Mucosa of stomach (tissue), 1 donor: Measurements from ENCODE around the gene BTBD2.

Source experiments
- H3K27me3 ChIP-seq: one replicate; pipeline ENCODE4 v1.7.0; 2013; ENCODE audit warnings: mild to moderate bottlenecking, low read length; ENCODE audit not compliant: control insufficient read depth, insufficient read depth
- H3K36me3 ChIP-seq: one replicate; pipeline ENCODE4 v1.7.0; 2013; ENCODE audit warnings: low read length; ENCODE audit not compliant: control insufficient read depth, insufficient read depth
- H3K4me1 ChIP-seq: one replicate; pipeline ENCODE4 v1.7.0; 2013; ENCODE audit warnings: mild to moderate bottlenecking, low read length; ENCODE audit not compliant: control insufficient read depth, insufficient read depth
- H3K4me3 ChIP-seq: one replicate; pipeline ENCODE4 v1.7.0; 2013; ENCODE audit warnings: low read length
- H3K9ac ChIP-seq: one replicate; pipeline ENCODE4 v1.7.0; 2013; ENCODE audit warnings: mild to moderate bottlenecking, low read length, moderate library complexity
- H3K9me3 ChIP-seq: one replicate; pipeline ENCODE4 v1.7.0; 2013; ENCODE audit warnings: mild to moderate bottlenecking, low read length, moderate library complexity; ENCODE audit not compliant: control insufficient read depth
- donor health status: Pancreatic carcinoma.

The BTBD2 gene

DNA sequence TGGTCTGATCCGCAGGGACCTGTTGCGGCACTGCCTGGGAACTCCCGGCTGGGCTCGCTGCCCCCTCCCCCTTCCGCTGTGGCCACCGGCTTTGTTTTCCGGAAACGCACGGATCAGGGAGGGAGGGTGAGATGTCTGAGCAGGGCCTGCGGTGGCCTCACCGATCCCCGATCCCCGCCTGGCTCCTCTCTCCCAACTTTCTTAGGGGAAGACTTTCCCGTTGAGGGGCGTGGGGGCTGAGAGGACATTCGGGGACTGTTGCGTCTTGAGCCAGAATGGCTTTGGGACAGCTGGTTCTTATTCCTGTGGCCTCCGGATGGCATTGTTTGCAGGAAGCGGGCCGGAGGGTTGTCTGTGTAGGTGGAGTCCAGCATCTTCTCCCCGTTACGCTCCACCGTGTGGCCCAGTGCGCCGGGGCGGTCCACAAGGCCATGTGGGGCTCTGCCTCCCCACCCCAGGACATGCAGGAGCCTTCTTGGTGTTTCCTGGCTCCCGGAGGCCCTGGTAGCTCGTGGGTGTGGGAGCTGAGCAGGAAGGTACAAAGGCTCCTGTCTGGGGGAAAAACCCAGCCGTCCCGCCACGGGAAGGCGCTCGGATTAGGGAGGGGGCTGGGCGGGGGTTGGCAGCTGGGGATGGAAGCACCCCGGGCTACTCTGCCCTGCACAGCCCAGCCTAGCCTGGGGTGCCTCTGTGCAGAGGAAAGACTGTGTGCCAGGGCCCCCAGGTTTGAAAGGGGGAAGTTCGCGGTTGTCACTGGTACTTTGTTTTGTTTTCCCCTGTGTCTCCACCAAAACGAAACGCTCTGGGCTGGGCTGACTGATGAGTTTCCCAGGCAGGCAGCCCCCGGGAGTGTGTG lies 73.2 kb downstream of the BTBD2 start:
- Histone ChIP-seq H3K9ac (peak overlapping the region; percentile 83), H3K9me3 (no peaks in the 10 kb centered on the region), H3K27me3 (no peaks in the 10 kb centered on the region), H3K36me3 (no peaks in the 10 kb centered on the region), H3K4me1 (peaks cover 37% of the 10 kb centered on the region), H3K4me3 (peak overlapping the region; percentile 47)

DNA sequence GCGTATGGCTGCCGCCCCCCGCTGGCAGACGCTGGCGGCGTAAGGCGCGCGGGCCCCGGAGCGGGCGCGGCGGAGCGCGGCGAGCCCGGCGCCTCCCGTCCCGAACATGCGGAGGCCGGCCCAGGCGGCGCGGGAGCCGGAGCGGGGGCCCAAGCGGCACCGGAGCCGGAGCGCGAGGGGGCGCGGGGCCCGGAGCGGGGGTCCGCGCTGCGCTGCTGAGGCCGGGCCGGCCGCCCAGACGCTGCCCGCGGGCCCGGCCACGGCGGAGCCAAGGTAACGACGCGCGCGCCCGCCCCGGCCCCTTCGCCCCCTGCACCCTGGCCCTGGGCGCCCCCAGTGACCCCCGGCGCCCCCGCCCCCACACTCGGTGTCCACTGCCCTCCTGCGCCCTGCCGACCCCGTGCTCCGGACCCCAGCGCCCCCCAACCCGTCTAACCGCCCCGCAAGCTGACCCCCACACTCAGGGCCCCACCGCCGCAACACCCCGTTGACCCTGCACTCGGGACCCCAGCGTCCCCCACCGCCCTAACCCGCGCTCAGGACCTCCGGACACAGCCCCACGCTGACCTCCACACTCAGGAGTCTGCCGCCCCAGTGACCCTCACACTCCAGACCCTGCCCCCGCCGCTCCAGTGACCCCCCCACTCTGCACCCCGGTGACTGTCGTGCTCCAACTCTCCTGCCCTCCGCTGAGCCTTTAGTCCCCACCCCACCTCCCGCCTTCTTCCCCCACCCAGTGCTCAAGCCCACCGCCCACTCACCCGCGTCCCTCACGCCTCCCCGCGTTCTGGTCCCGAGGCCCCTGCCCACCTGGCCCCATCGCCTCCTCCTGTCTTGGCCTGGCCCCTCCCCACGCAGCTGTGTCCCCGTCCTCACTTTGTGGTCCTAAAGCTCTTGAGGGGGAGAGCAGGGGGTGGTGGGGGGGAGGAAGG lies 74.1 kb downstream of the BTBD2 start, which contains the start of gene CSNK1G2:
Gene CSNK1G2 (plus strand): TSS at position 27 of the 932 bp plus-strand sequence. CDS start 28,601 bp downstream, outside the sequence.
- Histone ChIP-seq H3K9ac (peak within 1 kb of the TSS; percentile 83), H3K4me1 (peaks cover 37% of the 10 kb centered on the region), H3K36me3 (no peaks in the 10 kb centered on the region), H3K4me3 (peak within 1 kb of the TSS; percentile 47), H3K27me3 (no peaks in the 10 kb centered on the region), H3K9me3 (no peaks in the 10 kb centered on the region)

DNA sequence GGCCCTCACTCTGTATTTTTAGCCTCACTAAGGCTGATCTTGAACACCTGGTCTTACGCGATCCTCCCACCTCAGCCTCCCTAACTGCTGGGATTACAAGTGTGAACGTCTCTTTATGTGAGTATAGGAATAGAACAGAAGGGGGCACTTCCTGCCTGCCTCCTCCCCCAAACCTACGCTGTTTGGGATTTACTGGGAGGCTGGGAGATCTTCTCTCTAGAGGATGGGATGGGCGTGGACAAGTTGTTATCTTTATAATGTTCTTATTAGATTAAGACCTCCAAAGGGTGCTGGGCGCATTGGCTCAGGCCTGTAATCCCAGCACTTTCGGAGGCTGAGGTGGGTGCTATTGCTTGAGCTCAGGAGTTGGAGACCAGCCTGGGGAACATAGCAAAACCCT lies 77.4 kb downstream of the BTBD2 start:
- Histone ChIP-seq H3K9ac (no peak overlapping the region), H3K9me3 (no peaks in the 10 kb centered on the region), H3K4me3 (no peak overlapping the region), H3K27me3 (peaks cover 4% of the 10 kb centered on the region), H3K4me1 (peaks cover 29% of the 10 kb centered on the region), H3K36me3 (no peaks in the 10 kb centered on the region)

- no peaks in the 10 kb centered on the region for H3K36me3 ChIP-seq
- H3K4me1 ChIP-seq = peaks cover 20% of the 10 kb centered on the region
- no peaks in the 10 kb centered on the region for H3K9me3 ChIP-seq
- no peak overlapping the region for H3K4me3 ChIP-seq
- H3K9ac ChIP-seq = no peak overlapping the region
- peaks cover 4% of the 10 kb centered on the region for H3K27me3 ChIP-seq
Measured at GRCh38 chr19:1936916-1937610, 78.5 kb downstream of the BTBD2 start.

GRCh38 chr19:1936430-1936829 lies 79.1 kb downstream of the BTBD2 start:
- Histone ChIP-seq H3K4me3 (no peak overlapping the region), H3K4me1 (peaks cover 20% of the 10 kb centered on the region), H3K27me3 (peaks cover 4% of the 10 kb centered on the region), H3K9ac (no peak overlapping the region), H3K9me3 (no peaks in the 10 kb centered on the region), H3K36me3 (no peaks in the 10 kb centered on the region)

DNA sequence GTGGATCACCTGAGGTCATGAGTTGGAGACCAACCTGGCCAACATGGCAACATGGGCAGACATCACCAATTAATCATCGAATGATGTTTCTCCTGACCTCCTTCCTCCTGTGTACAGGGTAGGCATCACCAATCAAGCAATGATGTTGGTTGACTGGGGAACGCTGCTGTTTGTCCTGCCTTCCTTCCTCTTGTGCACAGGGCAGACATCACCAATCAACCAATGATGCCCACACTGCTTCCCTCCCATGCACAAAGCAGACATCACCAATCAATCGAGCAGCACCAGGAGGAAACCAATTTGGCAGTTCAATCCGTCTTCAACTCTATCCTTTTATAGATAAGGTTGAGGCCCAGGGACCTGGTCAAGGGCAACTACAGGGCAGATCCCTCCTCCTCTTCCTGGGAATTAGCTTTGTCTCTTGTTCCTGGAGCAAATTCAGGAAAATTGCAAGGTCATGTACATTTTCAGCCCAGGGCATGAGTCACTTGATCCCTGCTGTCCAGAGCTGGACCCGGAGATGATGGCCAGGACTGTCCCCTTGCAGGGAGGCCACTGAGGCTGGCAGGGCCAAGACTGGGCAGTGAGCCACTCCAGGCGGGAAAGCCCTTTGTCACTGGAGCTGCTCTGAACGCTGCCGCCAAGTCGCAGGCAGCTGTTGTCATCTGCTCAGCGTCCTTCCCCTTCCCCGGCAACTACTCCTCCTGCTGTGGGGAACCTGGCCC lies 79.9 kb downstream of the BTBD2 start:
- no peak overlapping the region for H3K4me3 ChIP-seq
- H3K36me3 ChIP-seq = no peaks in the 10 kb centered on the region
- peaks cover 4% of the 10 kb centered on the region for H3K27me3 ChIP-seq
- H3K4me1 ChIP-seq = peaks cover 20% of the 10 kb centered on the region
- H3K9me3 ChIP-seq = no peaks in the 10 kb centered on the region
- H3K9ac ChIP-seq = no peak overlapping the region
